ENCODE data around the gene IL36A.

Gene IL36A

DNA sequence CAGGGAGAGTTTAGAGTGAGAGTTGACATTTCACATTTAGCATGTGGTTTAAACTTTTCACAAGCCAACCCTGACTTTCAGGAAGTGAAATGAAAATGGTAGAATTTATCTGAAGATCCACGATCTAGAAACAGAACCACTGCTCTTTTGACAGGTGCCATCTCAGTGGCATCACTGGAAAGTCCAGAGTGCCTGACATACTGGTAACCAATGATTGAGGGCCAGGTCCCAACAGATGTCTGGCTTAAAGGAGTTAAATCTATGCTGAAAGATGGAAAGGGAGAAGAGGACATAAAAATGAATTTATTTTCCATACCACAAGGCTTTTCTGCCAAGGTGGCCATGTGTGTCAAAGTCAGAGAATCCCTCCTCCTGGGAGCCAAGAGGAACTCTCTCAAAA, 24.7 kb upstream of the IL36A start:
- no peaks in the 10 kb centered on the region for H3K36me3 ChIP-seq (ENCODE audit: control insufficient read depth, insufficient read depth, low read length)

DNA sequence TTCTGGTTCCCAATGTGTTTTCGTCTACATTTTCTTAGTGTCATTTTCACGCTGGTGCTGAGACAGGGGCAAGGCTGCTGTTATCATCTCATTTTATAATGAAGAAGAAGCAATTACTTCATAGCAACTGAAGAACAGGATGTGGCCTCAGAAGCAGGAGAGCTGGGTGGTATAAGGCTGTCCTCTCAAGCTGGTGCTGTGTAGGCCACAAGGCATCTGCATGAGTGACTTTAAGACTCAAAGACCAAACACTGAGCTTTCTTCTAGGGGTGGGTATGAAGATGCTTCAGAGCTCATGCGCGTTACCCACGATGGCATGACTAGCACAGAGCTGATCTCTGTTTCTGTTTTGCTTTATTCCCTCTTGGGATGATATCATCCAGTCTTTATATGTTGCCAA, 20.2 kb upstream of the IL36A start:
- Histone ChIP-seq H3K9ac (ENCODE audit: low read length) (no peak overlapping the region), H3K9me3 (ENCODE audit: control insufficient read depth, low read length) (no peaks in the 10 kb centered on the region), H3K4me1 (ENCODE audit: control insufficient read depth, insufficient read depth, low read length) (no peaks in the 10 kb centered on the region), H3K27me3 (ENCODE audit: control insufficient read depth, insufficient read depth, low read length) (no peaks in the 10 kb centered on the region), H3K4me3 (ENCODE audit: low read length) (no peak overlapping the region), H3K36me3 (ENCODE audit: control insufficient read depth, insufficient read depth, low read length) (no peaks in the 10 kb centered on the region)

More for the DNA sequence above, 24.7 kb upstream of the IL36A start:
- H3K4me1 ChIP-seq (ENCODE audit: control insufficient read depth, insufficient read depth, low read length), result no peaks in the 10 kb centered on the region
- peaks cover 5% of the 10 kb centered on the region for H3K27me3 ChIP-seq (ENCODE audit: control insufficient read depth, insufficient read depth, low read length)
- H3K9me3 ChIP-seq (ENCODE audit: control insufficient read depth, low read length), result no peaks in the 10 kb centered on the region
- no peak overlapping the region for H3K4me3 ChIP-seq (ENCODE audit: low read length)
- no peak overlapping the region for H3K9ac ChIP-seq (ENCODE audit: low read length)

DNA sequence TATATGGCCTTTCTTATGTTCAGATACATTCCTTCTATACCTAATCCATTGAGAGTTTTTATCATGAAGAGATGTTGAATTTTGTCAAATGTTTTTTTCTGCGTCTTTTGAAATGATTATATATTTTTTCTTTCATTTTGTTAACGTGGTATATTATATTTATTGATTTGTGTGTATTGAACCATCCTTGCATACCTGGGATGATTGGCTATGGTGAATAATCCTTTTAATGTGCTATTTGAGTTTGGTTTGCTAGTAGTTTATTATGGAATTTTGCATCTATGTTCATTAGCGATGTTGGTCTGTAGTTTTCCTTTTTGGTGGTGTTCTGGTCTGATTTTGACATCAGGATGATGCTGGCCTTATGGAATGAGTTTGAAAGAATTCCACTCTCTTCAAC, 15.6 kb upstream of the IL36A start:
- Histone ChIP-seq H3K4me1 (ENCODE audit: control insufficient read depth, insufficient read depth, low read length) (peaks cover 7% of the 10 kb centered on the region), H3K4me3 (ENCODE audit: low read length) (no peak overlapping the region), H3K27me3 (ENCODE audit: control insufficient read depth, insufficient read depth, low read length) (no peaks in the 10 kb centered on the region), H3K9ac (ENCODE audit: low read length) (no peak overlapping the region), H3K9me3 (ENCODE audit: control insufficient read depth, low read length) (no peaks in the 10 kb centered on the region), H3K36me3 (ENCODE audit: control insufficient read depth, insufficient read depth, low read length) (no peaks in the 10 kb centered on the region)

DNA sequence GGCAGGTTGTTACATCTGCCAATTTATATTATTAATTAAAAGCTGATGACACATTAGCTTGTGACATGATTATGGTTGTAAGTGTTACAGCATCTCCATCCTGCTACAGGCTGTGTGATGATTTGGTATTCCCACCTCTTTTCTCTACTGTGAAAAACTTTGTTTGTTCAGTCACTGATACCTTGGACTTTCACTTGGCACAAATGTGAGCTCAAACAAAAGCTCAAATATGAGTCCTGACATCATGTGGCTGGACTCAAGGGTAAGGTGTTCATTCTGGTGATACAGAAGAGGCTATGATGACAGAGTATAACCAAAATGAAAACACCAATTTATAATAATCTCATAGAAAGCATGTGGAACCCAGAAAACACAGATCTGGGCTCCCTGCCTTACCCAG, 11.4 kb upstream of the IL36A start:
- H3K4me1 ChIP-seq (ENCODE audit: control insufficient read depth, insufficient read depth, low read length), result peaks cover 7% of the 10 kb centered on the region
- no peaks in the 10 kb centered on the region for H3K27me3 ChIP-seq (ENCODE audit: control insufficient read depth, insufficient read depth, low read length)
- no peak overlapping the region for H3K4me3 ChIP-seq (ENCODE audit: low read length)
- H3K9me3 ChIP-seq (ENCODE audit: control insufficient read depth, low read length), result no peaks in the 10 kb centered on the region
- no peak overlapping the region for H3K9ac ChIP-seq (ENCODE audit: low read length)
- no peaks in the 10 kb centered on the region for H3K36me3 ChIP-seq (ENCODE audit: control insufficient read depth, insufficient read depth, low read length)

DNA sequence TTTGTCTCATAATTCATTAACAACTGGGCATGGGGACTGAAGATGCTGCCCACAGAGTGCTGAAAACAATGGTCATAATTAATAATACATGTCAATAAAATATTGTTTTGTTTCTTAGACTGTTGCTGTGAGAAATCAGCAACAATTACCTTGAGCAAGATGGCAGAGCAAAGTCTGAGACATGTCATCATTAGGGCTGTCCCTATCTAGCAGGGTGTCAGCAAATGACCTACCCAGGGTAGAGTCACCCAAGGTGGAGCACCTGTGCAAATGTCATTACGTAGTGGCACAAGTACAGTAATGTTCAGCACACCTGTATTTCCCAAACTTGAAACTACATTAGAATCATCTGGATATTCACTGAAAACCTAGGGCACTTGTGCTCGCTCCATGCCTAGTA, 10.6 kb upstream of the IL36A start:
- no peak overlapping the region for H3K9ac ChIP-seq (ENCODE audit: low read length)

DNA sequence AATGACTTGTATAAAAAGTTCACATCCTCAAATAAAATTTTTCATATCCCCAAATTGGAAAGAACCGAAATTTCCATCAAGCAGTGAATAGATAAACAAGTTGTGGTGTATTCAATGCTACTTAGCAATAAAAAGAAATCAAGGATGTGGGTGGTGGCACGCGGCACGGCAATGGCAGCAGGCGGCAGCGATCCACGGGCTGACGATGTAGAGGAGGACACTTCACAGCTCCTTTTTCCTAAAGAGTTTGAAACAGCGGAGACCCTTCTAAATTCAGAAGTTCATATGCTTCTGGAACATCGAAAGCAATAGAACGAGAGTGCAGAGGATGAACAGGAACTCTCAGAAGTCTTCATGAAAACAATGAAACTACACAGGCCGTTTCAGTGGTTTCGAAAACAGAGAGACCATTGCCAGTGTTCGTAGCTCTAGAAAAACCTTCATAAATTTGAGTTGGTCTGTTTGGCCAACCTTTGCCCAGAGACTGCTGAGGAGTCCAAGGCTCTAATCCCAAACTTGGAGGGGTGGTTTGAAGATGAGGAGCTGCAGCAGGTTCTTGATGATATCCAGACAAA, 9.8 kb upstream of the IL36A start:
- Histone ChIP-seq H3K27me3 (ENCODE audit: control insufficient read depth, insufficient read depth, low read length) (no peaks in the 10 kb centered on the region), H3K9ac (ENCODE audit: low read length) (no peak overlapping the region), H3K4me1 (ENCODE audit: control insufficient read depth, insufficient read depth, low read length) (peaks cover 7% of the 10 kb centered on the region), H3K36me3 (ENCODE audit: control insufficient read depth, insufficient read depth, low read length) (no peaks in the 10 kb centered on the region), H3K4me3 (ENCODE audit: low read length) (no peak overlapping the region), H3K9me3 (ENCODE audit: control insufficient read depth, low read length) (no peaks in the 10 kb centered on the region)

More for the DNA sequence above, 10.6 kb upstream of the IL36A start:
- Histone ChIP-seq H3K36me3 (ENCODE audit: control insufficient read depth, insufficient read depth, low read length) (no peaks in the 10 kb centered on the region), H3K9me3 (ENCODE audit: control insufficient read depth, low read length) (no peaks in the 10 kb centered on the region), H3K27me3 (ENCODE audit: control insufficient read depth, insufficient read depth, low read length) (no peaks in the 10 kb centered on the region), H3K4me3 (ENCODE audit: low read length) (no peak overlapping the region), H3K4me1 (ENCODE audit: control insufficient read depth, insufficient read depth, low read length) (peaks cover 7% of the 10 kb centered on the region)

DNA sequence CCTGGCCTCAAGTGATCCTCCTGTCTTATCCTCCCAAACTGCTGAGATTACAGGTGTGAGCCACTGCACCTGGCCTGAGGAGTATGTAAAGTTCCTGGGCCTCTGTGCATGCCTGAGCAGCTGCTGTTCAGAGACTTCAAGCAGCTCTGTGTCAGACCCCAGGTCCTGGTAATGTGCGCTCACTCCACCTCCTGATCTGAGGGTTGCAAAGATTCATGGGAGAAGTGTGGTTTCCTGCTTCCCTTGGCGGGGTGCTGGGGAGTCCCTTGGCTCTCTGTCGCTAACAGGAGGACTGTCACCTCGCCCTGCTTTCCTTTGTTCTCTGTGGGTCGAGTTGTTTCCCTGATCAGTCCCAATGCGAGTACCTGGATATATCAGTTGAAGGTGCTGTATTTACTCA, 8.6 kb upstream of the IL36A start:
- H3K9ac ChIP-seq (ENCODE audit: low read length), result no peak overlapping the region
- H3K4me3 ChIP-seq (ENCODE audit: low read length), result no peak overlapping the region
- no peaks in the 10 kb centered on the region for H3K9me3 ChIP-seq (ENCODE audit: control insufficient read depth, low read length)
- no peaks in the 10 kb centered on the region for H3K27me3 ChIP-seq (ENCODE audit: control insufficient read depth, insufficient read depth, low read length)
- H3K36me3 ChIP-seq (ENCODE audit: control insufficient read depth, insufficient read depth, low read length), result no peaks in the 10 kb centered on the region
- peaks cover 7% of the 10 kb centered on the region for H3K4me1 ChIP-seq (ENCODE audit: control insufficient read depth, insufficient read depth, low read length)

DNA sequence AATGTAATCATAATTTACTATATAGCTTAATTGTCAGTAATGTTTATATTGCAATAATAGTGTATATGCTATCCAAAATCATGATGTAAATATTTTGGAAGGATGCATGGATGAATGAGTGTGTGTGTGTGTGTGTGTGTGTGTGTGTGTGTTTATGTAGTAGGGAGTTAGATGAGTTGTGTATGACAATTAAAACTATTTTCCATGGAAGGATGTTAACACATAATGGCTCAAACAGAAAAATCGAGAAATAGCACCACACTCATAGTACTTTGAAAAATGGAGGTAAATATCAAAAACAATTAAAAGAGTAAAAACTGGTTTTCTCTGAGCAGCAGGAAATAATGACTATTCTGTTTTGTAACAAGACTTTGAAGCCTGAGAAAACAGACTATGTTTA, 8.1 kb upstream of the IL36A start:
- no peak overlapping the region for H3K4me3 ChIP-seq (ENCODE audit: low read length)
- peaks cover 7% of the 10 kb centered on the region for H3K4me1 ChIP-seq (ENCODE audit: control insufficient read depth, insufficient read depth, low read length)
- H3K9ac ChIP-seq (ENCODE audit: low read length), result no peak overlapping the region
- H3K27me3 ChIP-seq (ENCODE audit: control insufficient read depth, insufficient read depth, low read length), result no peaks in the 10 kb centered on the region
- H3K9me3 ChIP-seq (ENCODE audit: control insufficient read depth, low read length), result no peaks in the 10 kb centered on the region
- no peaks in the 10 kb centered on the region for H3K36me3 ChIP-seq (ENCODE audit: control insufficient read depth, insufficient read depth, low read length)

DNA sequence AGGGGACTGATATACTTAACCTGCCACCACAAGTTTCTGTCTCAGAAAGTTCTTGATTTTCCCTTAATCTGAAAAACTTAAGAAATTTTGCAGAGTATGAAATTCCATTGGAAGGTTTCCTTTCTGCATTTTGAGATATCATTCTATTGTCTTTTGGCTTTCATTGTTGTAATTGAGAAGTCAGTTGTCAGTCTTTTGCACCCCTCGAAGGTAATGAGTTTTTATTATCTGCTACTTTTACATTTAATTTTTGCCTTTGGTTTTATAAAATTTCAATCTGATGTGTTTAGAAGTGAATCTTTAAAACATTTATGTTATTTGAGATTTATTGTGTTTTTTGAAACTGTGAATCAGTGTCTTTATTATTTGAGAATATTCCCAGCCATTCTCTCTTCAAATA, 4.8 kb upstream of the IL36A start:
- no peaks in the 10 kb centered on the region for H3K4me1 ChIP-seq (ENCODE audit: control insufficient read depth, insufficient read depth, low read length)
- no peak overlapping the region for H3K4me3 ChIP-seq (ENCODE audit: low read length)

DNA sequence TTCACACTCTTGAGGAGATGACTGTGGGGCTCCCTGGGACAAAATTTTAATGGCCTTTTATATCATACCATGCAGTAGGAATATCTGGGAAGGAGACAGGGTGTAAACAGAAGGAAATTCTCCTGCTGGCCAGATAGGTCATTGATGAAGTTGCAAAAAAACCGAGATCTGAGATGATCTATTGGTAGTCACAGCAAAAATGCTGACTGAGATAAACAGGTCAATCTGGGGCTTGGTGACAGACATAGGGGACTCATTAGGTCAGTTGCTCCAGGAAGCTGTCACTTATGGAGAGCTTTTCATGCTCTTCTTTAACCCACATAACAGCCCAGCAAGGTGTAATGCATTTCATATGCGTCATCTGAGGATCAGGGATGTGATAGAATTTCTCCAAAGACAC, 2.6 kb upstream of the IL36A start:
- H3K27me3 ChIP-seq (ENCODE audit: control insufficient read depth, insufficient read depth, low read length), result no peaks in the 10 kb centered on the region
- H3K9ac ChIP-seq (ENCODE audit: low read length), result no peak overlapping the region
- H3K4me1 ChIP-seq (ENCODE audit: control insufficient read depth, insufficient read depth, low read length), result no peaks in the 10 kb centered on the region
- no peaks in the 10 kb centered on the region for H3K36me3 ChIP-seq (ENCODE audit: control insufficient read depth, insufficient read depth, low read length)
- H3K4me3 ChIP-seq (ENCODE audit: low read length), result no peak overlapping the region
- no peaks in the 10 kb centered on the region for H3K9me3 ChIP-seq (ENCODE audit: control insufficient read depth, low read length)

More for the DNA sequence above, 4.8 kb upstream of the IL36A start:
- no peaks in the 10 kb centered on the region for H3K9me3 ChIP-seq (ENCODE audit: control insufficient read depth, low read length)
- no peaks in the 10 kb centered on the region for H3K36me3 ChIP-seq (ENCODE audit: control insufficient read depth, insufficient read depth, low read length)
- H3K27me3 ChIP-seq (ENCODE audit: control insufficient read depth, insufficient read depth, low read length), result no peaks in the 10 kb centered on the region
- no peak overlapping the region for H3K9ac ChIP-seq (ENCODE audit: low read length)

DNA sequence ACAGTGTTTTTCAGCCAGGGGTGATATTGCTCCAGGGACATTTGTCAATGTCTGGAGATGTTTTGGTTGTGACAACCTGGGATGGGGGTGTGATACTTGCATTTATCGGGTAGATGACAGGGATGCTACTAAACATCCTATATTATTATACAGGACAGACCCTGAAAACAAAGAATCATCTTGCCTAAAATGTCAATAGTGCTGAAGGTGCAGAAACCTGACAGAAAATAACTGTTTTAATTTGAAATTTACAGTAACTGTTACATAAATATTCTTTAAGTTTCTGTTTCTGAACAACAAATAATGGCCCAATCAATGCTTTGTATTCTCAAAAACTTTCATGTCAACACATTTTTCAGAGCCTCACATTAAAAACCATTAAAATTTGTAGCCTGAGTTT, 2.0 kb downstream of the IL36A start:
- no peak overlapping the region for H3K9ac ChIP-seq (ENCODE audit: low read length)
- no peaks in the 10 kb centered on the region for H3K9me3 ChIP-seq (ENCODE audit: control insufficient read depth, low read length)

DNA sequence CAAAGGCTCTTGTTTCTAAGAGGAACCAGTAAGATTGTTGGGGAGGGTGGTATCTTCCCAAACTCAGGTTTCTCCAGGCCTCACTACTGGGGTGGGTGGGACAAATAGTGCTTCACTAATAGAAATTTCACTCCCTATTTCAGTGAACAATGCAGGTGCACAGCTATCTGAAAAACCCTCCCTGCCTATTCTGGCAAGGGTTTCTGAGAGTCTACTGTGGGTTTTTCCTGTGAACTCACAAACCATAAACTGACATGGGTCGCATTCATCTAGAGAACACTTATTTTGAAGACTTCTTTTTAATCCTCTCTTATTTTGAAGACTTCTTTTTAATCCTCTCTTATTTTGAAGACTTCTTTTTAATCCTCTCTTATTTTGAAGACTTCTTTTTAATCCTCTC, 4.4 kb downstream of the IL36A start:
- Histone ChIP-seq H3K4me1 (ENCODE audit: control insufficient read depth, insufficient read depth, low read length) (peaks cover 5% of the 10 kb centered on the region), H3K36me3 (ENCODE audit: control insufficient read depth, insufficient read depth, low read length) (no peaks in the 10 kb centered on the region), H3K27me3 (ENCODE audit: control insufficient read depth, insufficient read depth, low read length) (no peaks in the 10 kb centered on the region), H3K9me3 (ENCODE audit: control insufficient read depth, low read length) (no peaks in the 10 kb centered on the region), H3K9ac (ENCODE audit: low read length) (no peak overlapping the region), H3K4me3 (ENCODE audit: low read length) (no peak overlapping the region)

More for the DNA sequence above, 2.0 kb downstream of the IL36A start:
- Histone ChIP-seq H3K4me1 (ENCODE audit: control insufficient read depth, insufficient read depth, low read length) (no peaks in the 10 kb centered on the region), H3K36me3 (ENCODE audit: control insufficient read depth, insufficient read depth, low read length) (no peaks in the 10 kb centered on the region), H3K4me3 (ENCODE audit: low read length) (no peak overlapping the region), H3K27me3 (ENCODE audit: control insufficient read depth, insufficient read depth, low read length) (no peaks in the 10 kb centered on the region)

DNA sequence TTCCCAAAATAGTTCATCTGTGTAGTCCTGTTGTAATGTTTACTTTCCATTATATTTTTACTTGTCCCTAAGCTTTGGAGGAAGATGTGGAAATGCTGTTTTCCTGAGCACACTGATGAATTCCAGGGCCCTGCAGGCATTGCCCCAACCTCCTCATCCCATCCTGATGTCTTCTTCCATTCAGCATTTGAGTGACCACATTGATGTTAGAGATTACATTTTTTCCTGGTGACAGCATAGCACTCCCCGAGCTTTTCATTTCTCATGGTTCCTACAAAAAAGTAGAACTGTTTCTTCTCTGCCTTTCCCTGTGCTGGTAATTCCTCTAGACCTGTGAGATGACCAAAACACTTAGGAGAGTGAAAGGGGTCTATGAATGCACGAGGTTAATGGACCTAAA, 4.8 kb downstream of the IL36A start:
- peaks cover 5% of the 10 kb centered on the region for H3K4me1 ChIP-seq (ENCODE audit: control insufficient read depth, insufficient read depth, low read length)
- no peaks in the 10 kb centered on the region for H3K27me3 ChIP-seq (ENCODE audit: control insufficient read depth, insufficient read depth, low read length)
- no peaks in the 10 kb centered on the region for H3K36me3 ChIP-seq (ENCODE audit: control insufficient read depth, insufficient read depth, low read length)
- no peak overlapping the region for H3K9ac ChIP-seq (ENCODE audit: low read length)
- H3K4me3 ChIP-seq (ENCODE audit: low read length), result no peak overlapping the region
- no peaks in the 10 kb centered on the region for H3K9me3 ChIP-seq (ENCODE audit: control insufficient read depth, low read length)

Data from mucosa of stomach (tissue), 1 donor.